Lower leg skin (tissue), 3 donors: ENCODE data around the gene KCNK4.

Experiments used
- POLR2A ChIP-seq, 2 donors: fragments of 450-650 bp; IDR thresholded peaks; one replicate each; pipeline ENCODE4 v1.6.1; 2016 to 2017; ENCODE audit warnings: antibody characterized with exemption in 2 of 2, mild to moderate bottlenecking in 1 of 2, moderate library complexity in 1 of 2
- TF ChIP-seq, protein P1 (sequence below), 3 donors: fragments of 450-650 bp; IDR thresholded peaks; one replicate each; pipeline ENCODE4 v1.5.1; 2016; ENCODE audit warnings: antibody characterized with exemption in 3 of 3, mild to moderate bottlenecking in 3 of 3, moderate library complexity in 2 of 3

DNA sequence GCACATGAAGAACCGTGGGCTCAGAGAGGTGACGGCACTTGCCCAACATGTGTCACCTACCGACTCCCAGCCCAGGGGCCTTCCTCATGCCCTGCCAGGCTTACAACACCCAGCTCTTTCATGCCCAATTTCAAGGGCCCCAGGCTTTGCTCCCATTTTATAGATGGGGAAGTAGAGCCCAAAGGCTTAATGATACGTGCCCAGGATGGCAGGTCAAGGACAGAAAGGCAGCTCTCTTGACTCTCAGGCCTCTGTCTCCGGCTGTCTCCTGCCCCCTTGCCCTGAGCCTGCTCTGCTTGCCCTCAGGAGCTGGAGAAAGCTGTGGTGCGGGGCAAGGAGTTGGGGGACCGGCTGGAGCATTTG, 57.9 kb downstream of the KCNK4 start:
- TF ChIP-seq, protein P1, sequence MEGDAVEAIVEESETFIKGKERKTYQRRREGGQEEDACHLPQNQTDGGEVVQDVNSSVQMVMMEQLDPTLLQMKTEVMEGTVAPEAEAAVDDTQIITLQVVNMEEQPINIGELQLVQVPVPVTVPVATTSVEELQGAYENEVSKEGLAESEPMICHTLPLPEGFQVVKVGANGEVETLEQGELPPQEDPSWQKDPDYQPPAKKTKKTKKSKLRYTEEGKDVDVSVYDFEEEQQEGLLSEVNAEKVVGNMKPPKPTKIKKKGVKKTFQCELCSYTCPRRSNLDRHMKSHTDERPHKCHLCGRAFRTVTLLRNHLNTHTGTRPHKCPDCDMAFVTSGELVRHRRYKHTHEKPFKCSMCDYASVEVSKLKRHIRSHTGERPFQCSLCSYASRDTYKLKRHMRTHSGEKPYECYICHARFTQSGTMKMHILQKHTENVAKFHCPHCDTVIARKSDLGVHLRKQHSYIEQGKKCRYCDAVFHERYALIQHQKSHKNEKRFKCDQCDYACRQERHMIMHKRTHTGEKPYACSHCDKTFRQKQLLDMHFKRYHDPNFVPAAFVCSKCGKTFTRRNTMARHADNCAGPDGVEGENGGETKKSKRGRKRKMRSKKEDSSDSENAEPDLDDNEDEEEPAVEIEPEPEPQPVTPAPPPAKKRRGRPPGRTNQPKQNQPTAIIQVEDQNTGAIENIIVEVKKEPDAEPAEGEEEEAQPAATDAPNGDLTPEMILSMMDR (IDR thresholded peaks at IDR 0.05) = no peak
- no peak for TF ChIP-seq POLR2A (IDR thresholded peaks at IDR 0.05)
